ENCODE results near the gene NDUFS8.

Gene NDUFS8

DNA sequence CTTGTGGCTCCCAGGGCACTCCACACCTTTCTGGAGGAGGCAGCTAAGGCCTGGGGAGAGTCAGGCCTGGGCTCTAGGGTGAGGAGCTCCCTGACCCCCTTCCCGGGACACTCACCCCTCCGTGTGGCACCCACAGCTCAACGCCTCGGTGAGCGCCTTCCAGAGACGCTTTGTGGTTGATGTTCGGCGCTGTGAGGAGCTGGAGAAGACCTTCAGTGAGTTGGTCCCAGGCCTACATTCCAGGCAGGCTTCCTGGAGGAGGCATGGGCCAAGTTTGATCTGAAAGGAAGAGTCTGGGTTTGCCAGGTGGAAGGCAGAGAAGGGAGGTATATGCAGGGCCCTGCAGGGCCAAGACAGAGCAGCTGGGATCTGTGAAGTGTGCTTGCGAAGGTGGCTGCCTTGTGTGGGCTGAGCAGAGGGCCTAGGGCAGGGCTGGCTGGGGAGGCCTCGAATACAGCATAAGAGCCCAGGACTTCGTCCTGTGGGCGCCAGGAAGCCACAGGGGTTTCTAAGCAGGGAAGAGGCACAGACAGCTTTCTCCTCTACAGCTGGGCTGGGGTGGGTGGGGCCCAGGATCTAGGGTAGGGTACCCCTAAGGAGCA lies 11.2 kb downstream of the NDUFS8 start:
- no peak overlapping the region for H3K4me3 ChIP-seq (ENCODE audit: low read depth, low read length)
- TF ChIP-seq, protein P1, sequence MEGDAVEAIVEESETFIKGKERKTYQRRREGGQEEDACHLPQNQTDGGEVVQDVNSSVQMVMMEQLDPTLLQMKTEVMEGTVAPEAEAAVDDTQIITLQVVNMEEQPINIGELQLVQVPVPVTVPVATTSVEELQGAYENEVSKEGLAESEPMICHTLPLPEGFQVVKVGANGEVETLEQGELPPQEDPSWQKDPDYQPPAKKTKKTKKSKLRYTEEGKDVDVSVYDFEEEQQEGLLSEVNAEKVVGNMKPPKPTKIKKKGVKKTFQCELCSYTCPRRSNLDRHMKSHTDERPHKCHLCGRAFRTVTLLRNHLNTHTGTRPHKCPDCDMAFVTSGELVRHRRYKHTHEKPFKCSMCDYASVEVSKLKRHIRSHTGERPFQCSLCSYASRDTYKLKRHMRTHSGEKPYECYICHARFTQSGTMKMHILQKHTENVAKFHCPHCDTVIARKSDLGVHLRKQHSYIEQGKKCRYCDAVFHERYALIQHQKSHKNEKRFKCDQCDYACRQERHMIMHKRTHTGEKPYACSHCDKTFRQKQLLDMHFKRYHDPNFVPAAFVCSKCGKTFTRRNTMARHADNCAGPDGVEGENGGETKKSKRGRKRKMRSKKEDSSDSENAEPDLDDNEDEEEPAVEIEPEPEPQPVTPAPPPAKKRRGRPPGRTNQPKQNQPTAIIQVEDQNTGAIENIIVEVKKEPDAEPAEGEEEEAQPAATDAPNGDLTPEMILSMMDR (IDR thresholded peaks at IDR 0.05; ENCODE audit: borderline replicate concordance, insufficient read depth, low read depth, low read length): no peak

DNA sequence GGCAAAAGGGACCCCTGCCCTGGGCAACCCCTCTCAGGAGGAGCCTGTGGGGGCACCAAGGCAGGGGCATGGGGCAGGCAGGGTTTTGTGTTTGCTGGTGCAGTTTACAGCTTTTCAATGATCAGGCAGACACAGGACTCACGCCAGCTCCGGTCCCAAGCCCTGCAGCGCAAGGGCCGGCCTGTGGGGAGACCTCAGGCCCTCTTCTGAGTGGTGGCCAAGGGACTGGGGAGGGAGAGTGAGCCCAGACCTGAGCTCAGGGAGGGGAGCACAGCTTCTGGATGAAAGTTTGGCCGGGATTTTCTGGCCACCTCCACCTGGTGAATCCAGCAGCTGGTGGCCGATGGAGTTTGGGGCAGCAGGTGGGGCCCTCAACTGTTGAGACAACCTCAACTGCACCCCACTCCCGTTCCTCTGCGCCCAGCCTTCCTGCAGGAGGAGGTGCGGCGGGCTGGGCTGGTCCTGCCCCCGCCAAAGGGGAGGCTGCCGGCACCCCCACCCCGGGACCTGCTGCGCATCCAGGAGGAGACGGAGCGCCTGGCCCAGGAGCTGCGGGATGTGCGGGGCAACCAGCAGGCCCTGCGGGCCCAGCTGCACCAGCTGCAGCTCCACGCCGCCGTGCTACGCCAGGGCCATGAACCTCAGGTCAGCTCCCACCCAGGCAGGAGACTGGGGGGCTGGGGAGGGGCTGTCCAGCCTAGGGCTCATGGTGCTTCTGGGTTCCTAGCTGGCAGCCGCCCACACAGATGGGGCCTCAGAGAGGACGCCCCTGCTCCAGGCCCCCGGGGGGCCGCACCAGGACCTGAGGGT lies 11.9 kb downstream of the NDUFS8 start:
- no peak overlapping the region for H3K4me3 ChIP-seq (ENCODE audit: low read depth, low read length)
- TF ChIP-seq, protein P1 (IDR thresholded peaks at IDR 0.05; ENCODE audit: borderline replicate concordance, insufficient read depth, low read depth, low read length): no peak

DNA sequence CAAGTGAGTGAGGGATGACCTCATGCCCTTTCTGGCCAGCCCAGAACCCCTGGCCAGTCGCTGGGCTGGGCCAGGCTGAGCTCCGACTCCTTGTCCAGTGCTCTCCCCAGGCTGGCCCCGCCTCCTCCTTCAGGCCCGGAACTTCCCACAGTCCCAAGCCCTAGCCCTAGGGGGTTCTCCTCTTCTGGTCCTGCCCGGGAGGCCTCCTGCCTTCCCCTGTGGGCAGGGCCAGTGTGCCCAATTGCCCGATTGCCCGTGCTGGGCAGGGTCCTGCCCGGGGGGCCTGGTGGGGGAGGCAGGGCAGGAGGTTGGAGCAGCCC lies 12.5 kb downstream of the NDUFS8 start:
- TF ChIP-seq, protein P1 (IDR thresholded peaks at IDR 0.05; ENCODE audit: borderline replicate concordance, insufficient read depth, low read depth, low read length): no peak
- no peak overlapping the region for H3K4me3 ChIP-seq (ENCODE audit: low read depth, low read length)

DNA sequence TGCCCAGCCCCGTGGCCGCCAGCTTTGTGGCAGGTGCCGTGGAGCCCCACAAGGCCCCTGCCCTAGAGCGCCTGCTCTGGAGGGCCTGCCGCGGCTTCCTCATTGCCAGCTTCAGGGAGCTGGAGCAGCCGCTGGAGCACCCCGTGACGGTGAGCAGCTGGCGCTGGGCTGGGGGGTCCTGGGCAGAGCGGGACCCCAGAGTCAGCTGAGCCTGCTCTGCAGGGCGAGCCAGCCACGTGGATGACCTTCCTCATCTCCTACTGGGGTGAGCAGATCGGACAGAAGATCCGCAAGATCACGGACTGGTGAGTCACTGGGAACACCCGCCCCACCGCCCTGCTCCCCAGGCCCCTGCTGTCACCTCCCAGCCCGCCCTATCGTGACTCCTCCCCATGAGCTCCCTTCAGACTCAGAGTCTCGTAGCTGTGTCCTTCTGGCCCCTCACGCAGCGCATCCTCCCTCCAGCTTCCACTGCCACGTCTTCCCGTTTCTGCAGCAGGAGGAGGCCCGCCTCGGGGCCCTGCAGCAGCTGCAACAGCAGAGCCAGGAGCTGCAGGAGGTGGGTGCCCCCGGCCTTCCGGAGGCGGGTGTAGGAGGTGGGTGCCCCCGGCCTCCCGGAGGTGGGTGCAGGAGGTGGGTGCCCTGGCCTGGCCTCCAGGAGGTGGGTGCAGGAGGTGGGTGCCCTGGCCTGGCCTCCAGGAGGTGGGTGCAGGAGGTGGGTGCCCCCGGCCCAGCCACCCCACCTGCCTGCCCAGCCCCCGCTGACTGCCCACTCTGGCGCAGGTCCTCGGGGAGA lies 13.1 kb downstream of the NDUFS8 start:
- TF ChIP-seq, protein P1 (IDR thresholded peaks at IDR 0.05; ENCODE audit: borderline replicate concordance, insufficient read depth, low read depth, low read length): no peak
- H3K4me3 ChIP-seq (ENCODE audit: low read depth, low read length): no peak overlapping the region

DNA sequence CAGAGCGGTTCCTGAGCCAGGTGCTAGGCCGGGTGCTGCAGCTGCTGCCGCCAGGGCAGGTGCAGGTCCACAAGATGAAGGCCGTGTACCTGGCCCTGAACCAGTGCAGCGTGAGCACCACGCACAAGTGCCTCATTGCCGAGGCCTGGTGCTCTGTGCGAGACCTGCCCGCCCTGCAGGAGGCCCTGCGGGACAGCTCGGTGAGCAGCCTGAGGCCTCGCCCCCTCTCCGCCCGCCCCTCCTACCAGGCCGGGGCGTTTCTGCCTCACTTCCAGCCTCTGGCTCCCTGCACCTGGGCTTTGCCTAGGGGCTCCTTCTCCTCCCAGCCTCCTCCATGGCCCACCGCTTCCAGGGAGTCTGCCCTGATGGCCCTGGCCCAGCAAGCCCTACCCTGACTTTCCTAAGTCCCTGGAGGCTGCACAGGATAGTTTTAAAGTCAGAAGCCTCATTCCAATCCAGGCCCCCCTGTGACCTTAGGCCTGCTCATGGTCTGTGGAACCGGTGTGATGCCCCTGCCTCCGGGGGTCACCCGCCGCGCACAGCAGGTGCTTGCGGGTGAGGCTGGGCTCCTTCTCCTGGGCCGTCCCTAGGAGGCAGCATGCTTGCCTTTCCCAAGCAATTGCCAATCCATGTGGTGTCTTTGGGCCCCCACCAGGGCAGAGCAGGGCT lies 13.8 kb downstream of the NDUFS8 start:
- H3K4me3 ChIP-seq (ENCODE audit: low read depth, low read length): no peak overlapping the region
- TF ChIP-seq, protein P1 (IDR thresholded peaks at IDR 0.05; ENCODE audit: borderline replicate concordance, insufficient read depth, low read depth, low read length): no peak

DNA sequence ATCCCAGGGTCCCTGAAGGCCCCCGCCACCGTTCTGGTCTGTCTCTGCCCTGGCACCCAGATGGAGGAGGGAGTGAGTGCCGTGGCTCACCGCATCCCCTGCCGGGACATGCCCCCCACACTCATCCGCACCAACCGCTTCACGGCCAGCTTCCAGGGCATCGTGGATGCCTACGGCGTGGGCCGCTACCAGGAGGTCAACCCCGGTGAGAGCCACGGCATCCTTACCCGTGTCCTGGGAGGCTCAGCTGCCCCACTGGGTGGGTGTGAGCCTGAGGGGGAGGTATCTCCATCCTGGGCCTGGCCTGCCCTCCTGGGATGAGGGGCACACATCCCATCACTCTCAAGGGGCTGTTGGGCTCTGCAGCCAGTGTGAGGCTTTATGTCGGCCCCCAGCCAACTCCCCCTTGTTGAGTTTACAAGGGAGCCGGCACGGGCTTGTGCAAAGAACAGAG lies 14.4 kb downstream of the NDUFS8 start:
- H3K4me3 ChIP-seq (ENCODE audit: low read depth, low read length): no peak overlapping the region
- TF ChIP-seq, protein P1 (IDR thresholded peaks at IDR 0.05; ENCODE audit: borderline replicate concordance, insufficient read depth, low read depth, low read length): no peak

All from GM12875 (cell line).